BJ (cell line): ENCODE data around the gene HJV. TPM values are rescaled to one million over a fixed set of nuclear protein-coding genes. Genes with fewer than 3 reads are reported as not detected.

Experiments used
- CTCF ChIA-PET: fragments of 350-600 bp; formaldehyde crosslinking; extraction: SDS; loops from one replicate; lab custom pipeline; 2021; ENCODE audit warnings: antibody characterized with exemption, inconsistent platforms; lab: Yijun Ruan, JAX
- POLR2A ChIA-PET: fragments of 300-600 bp; sonication (Branson Sonifier 250); formaldehyde crosslinking; extraction: SDS; loops from one replicate; lab custom pipeline; 2021; ENCODE audit warnings: antibody characterized with exemption; lab: Charles Lee
- DNase-seq: peaks from one replicate; pipeline ENCODE4 v3.0.0-alpha.2; 2011; ENCODE audit warnings: low read depth
- H3K27me3 ChIP-seq: 2 replicates; pipeline ENCODE4 v1.6.0; 2011; ENCODE audit warnings: low read length; ENCODE audit not compliant: control insufficient read depth, insufficient read depth
- H3K36me3 ChIP-seq: 2 replicates; pipeline ENCODE4 v1.5.1; 2011; ENCODE audit warnings: low read length; ENCODE audit not compliant: control insufficient read depth, insufficient read depth
- H3K4me3 ChIP-seq: 2 replicates; pipeline ENCODE4 v1.5.1; 2011; ENCODE audit warnings: low read depth, mild to moderate bottlenecking, control low read depth, low read length
- polyA plus RNA-seq: library from polyadenylated mRNA; depleted of rRNA; stranded (reverse); fragments of >200 nt; gene quantifications from 2 replicates; pipeline ENCODE4 v1.2.3, GENCODE V29; 2011
- TF ChIP-seq, protein P1 (sequence below): IDR thresholded peaks from 2 replicates; pipeline ENCODE4 v1.5.1; 2011; ENCODE audit warnings: low read depth, mild to moderate bottlenecking, control low read depth, inconsistent platforms, low read length, moderate library complexity; ENCODE audit not compliant: insufficient read depth

The HJV gene
- polyA plus RNA-seq, 1 experiment, result not detected

DNA sequence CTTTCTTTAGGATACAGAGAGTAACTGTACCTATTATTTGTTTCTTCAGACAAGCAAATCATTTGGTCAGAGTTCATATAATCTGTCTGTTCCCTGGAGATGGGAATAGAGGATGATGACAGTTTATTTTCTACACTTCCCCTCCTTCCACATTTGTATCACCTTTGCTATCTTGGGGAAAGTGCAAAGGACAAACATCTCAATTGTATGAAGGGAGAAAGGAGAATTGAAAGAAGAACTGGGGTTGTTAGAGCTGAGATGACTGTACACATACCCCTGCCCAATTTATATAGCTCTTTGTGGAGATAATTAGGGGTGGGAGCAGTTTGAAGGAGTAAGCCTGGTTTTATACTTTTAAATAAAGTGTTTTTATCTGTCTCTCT is 43.1 kb downstream of the HJV start:
- POLR2A ChIA-PET, result interaction anchor here (0.5 to 1.1 kb wide), 2 partner anchors 29 to 60 kb away, joined by 3 to 18 read pairs; no protein-coding TSS in a partner anchor
- no peak overlapping the region for H3K4me3 ChIP-seq

DNA sequence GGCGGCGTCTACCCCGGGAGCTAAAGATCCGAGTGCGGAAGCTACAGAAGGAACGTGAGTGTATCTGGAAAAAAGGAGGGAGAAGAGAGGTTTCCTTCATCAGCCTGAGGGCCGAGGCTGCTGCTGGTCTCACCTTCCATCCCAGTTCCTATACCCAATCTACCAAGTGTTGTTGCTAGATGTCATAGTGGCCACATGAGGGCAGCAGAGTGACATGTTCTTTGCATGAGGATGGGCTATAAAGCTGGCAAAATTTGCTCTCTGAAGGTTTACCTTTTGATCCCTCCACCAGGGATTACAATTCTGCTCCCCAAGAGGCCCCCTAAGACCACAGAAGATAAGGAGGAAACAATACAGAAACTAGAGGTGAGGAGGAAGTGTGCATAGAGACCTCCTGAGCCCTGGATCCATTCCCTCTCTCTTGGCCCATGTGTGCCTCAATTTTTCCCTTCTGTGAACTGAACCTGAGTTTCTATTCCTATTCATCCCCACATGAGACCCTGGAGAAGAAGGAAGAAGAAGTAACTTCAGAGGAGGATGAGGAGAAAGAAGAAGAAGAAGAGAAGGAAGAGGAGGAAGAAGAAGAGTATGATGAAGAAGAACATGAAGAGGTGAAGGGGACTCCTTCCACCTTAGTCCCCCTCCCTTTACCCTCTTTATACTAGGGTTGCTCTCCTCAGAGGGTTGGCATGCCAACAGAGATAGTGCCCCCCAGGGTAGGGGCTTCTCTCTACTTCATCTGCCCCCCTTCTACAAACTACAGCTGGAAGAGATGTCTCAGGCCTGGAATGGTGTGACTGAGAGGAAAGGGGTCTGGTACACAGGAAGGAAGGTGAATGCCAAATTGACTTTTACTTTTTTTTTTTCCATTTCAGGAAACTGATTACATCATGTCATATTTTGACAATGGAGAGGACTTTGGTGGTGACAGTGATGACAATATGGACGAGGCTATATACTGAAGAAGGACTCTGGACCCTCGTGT is 43.8 kb downstream of the HJV start:
- TF ChIP-seq, protein P1, sequence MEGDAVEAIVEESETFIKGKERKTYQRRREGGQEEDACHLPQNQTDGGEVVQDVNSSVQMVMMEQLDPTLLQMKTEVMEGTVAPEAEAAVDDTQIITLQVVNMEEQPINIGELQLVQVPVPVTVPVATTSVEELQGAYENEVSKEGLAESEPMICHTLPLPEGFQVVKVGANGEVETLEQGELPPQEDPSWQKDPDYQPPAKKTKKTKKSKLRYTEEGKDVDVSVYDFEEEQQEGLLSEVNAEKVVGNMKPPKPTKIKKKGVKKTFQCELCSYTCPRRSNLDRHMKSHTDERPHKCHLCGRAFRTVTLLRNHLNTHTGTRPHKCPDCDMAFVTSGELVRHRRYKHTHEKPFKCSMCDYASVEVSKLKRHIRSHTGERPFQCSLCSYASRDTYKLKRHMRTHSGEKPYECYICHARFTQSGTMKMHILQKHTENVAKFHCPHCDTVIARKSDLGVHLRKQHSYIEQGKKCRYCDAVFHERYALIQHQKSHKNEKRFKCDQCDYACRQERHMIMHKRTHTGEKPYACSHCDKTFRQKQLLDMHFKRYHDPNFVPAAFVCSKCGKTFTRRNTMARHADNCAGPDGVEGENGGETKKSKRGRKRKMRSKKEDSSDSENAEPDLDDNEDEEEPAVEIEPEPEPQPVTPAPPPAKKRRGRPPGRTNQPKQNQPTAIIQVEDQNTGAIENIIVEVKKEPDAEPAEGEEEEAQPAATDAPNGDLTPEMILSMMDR, result peak; percentile 78
- POLR2A ChIA-PET, result interaction anchor here (0.5 kb wide), 1 partner anchor 60 kb away, joined by 18 read pairs; no protein-coding TSS in a partner anchor
- no peak for DNase-seq
- Histone ChIP-seq H3K36me3 (no peaks in the 10 kb centered on the region), H3K4me3 (no peak overlapping the region), H3K27me3 (no peaks in the 10 kb centered on the region)
- CTCF ChIA-PET, result interaction anchor here (0.7 to 7.2 kb wide), 21 partner anchors 9 to 130 kb away, joined by 3 to 171 read pairs (median 6); partner anchors contain the start of genes ANKRD34A, ANKRD35, HJV and LIX1L

More for the DNA sequence above, 43.1 kb downstream of the HJV start:
- H3K36me3 ChIP-seq, result no peaks in the 10 kb centered on the region
- TF ChIP-seq, protein P1, result no peak
- CTCF ChIA-PET, result interaction anchor here (0.8 to 7.2 kb wide), 15 partner anchors 9 to 131 kb away, joined by 3 to 171 read pairs (median 14); partner anchors contain the start of genes ANKRD34A, NUDT17, POLR3GL and RBM8A
- no peaks in the 10 kb centered on the region for H3K27me3 ChIP-seq
- DNase-seq, result no peak

GRCh38 chr1:145977016-145977415 is 44.5 kb downstream of the HJV start:
- no peak overlapping the region for H3K4me3 ChIP-seq
- TF ChIP-seq, protein P1, result no peak
- ChIA-PET CTCF (interaction anchor here (1.2 to 7.2 kb wide), 20 partner anchors 8 to 130 kb away, joined by 3 to 171 read pairs (median 7); partner anchors contain the start of genes ANKRD34A, ANKRD35, HJV and LIX1L), POLR2A (interaction anchor here (0.6 kb wide), 1 partner anchor 12 kb away, joined by 5 read pairs; the partner anchor contains the start of gene POLR3GL)
- DNase-seq, result no peak
- H3K27me3 ChIP-seq, result no peaks in the 10 kb centered on the region
- H3K36me3 ChIP-seq, result no peaks in the 10 kb centered on the region

DNA sequence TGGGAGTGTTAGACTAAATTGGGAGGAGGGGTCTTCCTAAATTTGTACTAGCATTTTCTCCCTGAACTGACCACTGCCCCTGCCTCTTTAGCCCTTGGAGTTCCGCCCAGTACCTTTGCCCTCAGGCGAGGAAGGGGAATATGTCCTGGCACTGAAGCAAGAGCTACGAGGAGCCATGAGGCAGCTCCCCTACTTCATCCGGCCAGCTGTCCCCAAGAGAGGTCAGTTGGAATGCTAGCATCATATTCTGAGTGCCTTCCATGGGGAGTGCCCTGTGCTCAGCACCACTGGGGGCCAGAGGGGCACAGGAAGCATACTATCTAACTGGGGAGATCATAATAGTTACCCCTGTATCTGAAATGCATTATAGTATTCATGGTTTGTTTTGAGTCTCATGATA is 46.3 kb downstream of the HJV start:
- no peak overlapping the region for H3K4me3 ChIP-seq
- POLR2A ChIA-PET, result interaction anchor here (0.6 kb wide), 1 partner anchor 402 kb away, joined by 3 read pairs; no protein-coding TSS in a partner anchor
- DNase-seq, result no peak
- H3K36me3 ChIP-seq, result no peaks in the 10 kb centered on the region
- TF ChIP-seq, protein P1, result no peak
- CTCF ChIA-PET, result interaction anchor here (0.6 to 7.2 kb wide), 5 partner anchors 17 to 128 kb away, joined by 3 to 171 read pairs (median 26); partner anchors contain the start of genes NUDT17 and TXNIP
- H3K27me3 ChIP-seq, result no peaks in the 10 kb centered on the region
